OCI-LY7 (cell line): ENCODE measurements around the gene NCEH1. TPM values are rescaled to one million over a fixed set of nuclear protein-coding genes. Genes with fewer than 3 reads are reported as not detected.

ENCODE experiments used
- BruUV-seq: library from RNA; stranded (reverse); fragments of 400-500 nt; replicated peaks from 2 replicates; lab custom pipeline; 2021; lab: Mats Ljungman, UMichigan
- CTCF ChIA-PET: fragments of 300-600 bp; sonication (Branson Sonifier 250); formaldehyde crosslinking; loops from one replicate; lab custom pipeline; 2022; ENCODE audit warnings: antibody characterized with exemption; ENCODE audit not compliant: unreplicated experiment; lab: Charles Lee
- POLR2A ChIA-PET: fragments of 300-600 bp; sonication (Branson Sonifier 250); formaldehyde crosslinking; loops from one replicate; lab custom pipeline; 2022; ENCODE audit warnings: antibody characterized with exemption; lab: Charles Lee
- DNase-seq: peaks from one replicate; pipeline ENCODE4 v3.0.0-alpha.2; 2015; ENCODE audit warnings: low spot score
- H2AFZ ChIP-seq: fragments of 200-600 bp; sonication (generic), shearing (Covaris generic); 2 replicates; pipeline ENCODE4 v1.6.1; 2014; ENCODE audit warnings: mild to moderate bottlenecking, antibody characterized with exemption, low read length, moderate library complexity
- H3K27ac ChIP-seq: fragments of 200-600 bp; sonication (generic); 2 replicates; pipeline ENCODE4 v1.5.1; 2014; ENCODE audit warnings: mixed run types, low read depth, mild to moderate bottlenecking, moderate library complexity, low read length, inconsistent platforms; ENCODE audit not compliant: poor library complexity, severe bottlenecking
- H3K36me3 ChIP-seq: fragments of 200-600 bp; sonication (generic); 2 replicates; pipeline ENCODE4 v1.6.1; 2014; ENCODE audit warnings: mild to moderate bottlenecking, antibody characterized with exemption, low read length, moderate library complexity, mixed read lengths; ENCODE audit not compliant: insufficient read depth
- H3K4me1 ChIP-seq: fragments of 200-600 bp; sonication (generic); 2 replicates; pipeline ENCODE4 v1.5.1; 2014; ENCODE audit warnings: mild to moderate bottlenecking, low read length; ENCODE audit not compliant: insufficient read depth, poor library complexity, severe bottlenecking
- H3K4me2 ChIP-seq: fragments of 200-600 bp; sonication (generic); 2 replicates; pipeline ENCODE4 v1.6.1; 2014; ENCODE audit warnings: mild to moderate bottlenecking, low read length
- H3K4me3 ChIP-seq: fragments of 200-600 bp; sonication (generic); 2 replicates; pipeline ENCODE4 v1.5.1; 2014; ENCODE audit warnings: mild to moderate bottlenecking, low read depth, low read length; ENCODE audit not compliant: poor library complexity, severe bottlenecking
- H3K79me2 ChIP-seq: fragments of 200-600 bp; sonication (generic); 2 replicates; pipeline ENCODE4 v1.6.1; 2016; ENCODE audit warnings: low read depth, mild to moderate bottlenecking, low read length, moderate library complexity, mixed read lengths; ENCODE audit not compliant: insufficient read depth
- H3K9me2 ChIP-seq: fragments of 200-600 bp; sonication (generic); 2 replicates; pipeline ENCODE4 v1.6.1; 2016; ENCODE audit warnings: mild to moderate bottlenecking, low read length, mixed read lengths; ENCODE audit not compliant: insufficient read depth
- H3K9me3 ChIP-seq: fragments of 200-600 bp; sonication (generic); 2 replicates; pipeline ENCODE4 v1.6.1; 2014; ENCODE audit warnings: mild to moderate bottlenecking, mixed run types, low read length, mixed read lengths
- H4K20me1 ChIP-seq: fragments of 200-600 bp; sonication (generic); 2 replicates; pipeline ENCODE4 v1.6.1; 2014; ENCODE audit warnings: mild to moderate bottlenecking, antibody characterized with exemption, low read length, moderate library complexity, mixed read lengths; ENCODE audit not compliant: insufficient read depth
- CTCF ChIP-seq: fragments of 200-600 bp; sonication (generic); conservative IDR thresholded peaks from 2 replicates; pipeline ENCODE4 v1.5.1; 2014; ENCODE audit warnings: mild to moderate bottlenecking, antibody characterized with exemption, low read length, moderate library complexity, mixed read lengths
- EZH2phosphoT487 ChIP-seq: fragments of 200-600 bp; sonication (generic); IDR thresholded peaks from 2 replicates; pipeline ENCODE4 v1.6.1; 2018; ENCODE audit warnings: low read depth, borderline replicate concordance, mild to moderate bottlenecking, mixed run types, antibody characterized with exemption, low read length, moderate library complexity, mixed read lengths
- intact Hi-C: fragments of 100-400 bp; cut with micrococcal nuclease; formaldehyde crosslinking; loops from one replicate; pipeline ENCODE4 v1.10.0; 2022; ENCODE audit not compliant: unreplicated experiment
- total RNA-seq, 2 experiments: library from RNA; depleted of rRNA in 1 of 2; stranded (reverse); fragments of >200 nt in 1 of 2; shearing (Covaris generic) in 1 of 2; gene quantifications; 2 replicates each; pipeline ENCODE4 v1.2.3, GENCODE V29; 2014 to 2022

Gene NCEH1
- total RNA-seq, 2 experiments from 2014 or later: 2.7 to 8.2 TPM

- POLR2A ChIA-PET: interaction anchor here (0.6 to 1.5 kb wide), 4 partner anchors 13 to 81 kb away, joined by 3 read pairs; no protein-coding TSS in a partner anchor
- H3K27ac ChIP-seq: no peak overlapping the region
- no TSS peak for BruUV-seq
- CTCF ChIA-PET: interaction anchor here (0.7 kb wide), 1 partner anchor 28 kb away, joined by 4 read pairs; no protein-coding TSS in a partner anchor
- no peak overlapping the region for H3K4me2 ChIP-seq
- H3K79me2 ChIP-seq: no peaks in the 10 kb centered on the region
- intact Hi-C loops: no loop called here
- no peaks in the 10 kb centered on the region for H3K36me3 ChIP-seq
- H3K9me2 ChIP-seq: no peaks in the 10 kb centered on the region
- H2AFZ ChIP-seq: no peak overlapping the region
- H4K20me1 ChIP-seq: peaks cover 4% of the 10 kb centered on the region; the same call in 1 of the 2 replicates
- H3K4me3 ChIP-seq: no peak overlapping the region
- TF ChIP-seq EZH2phosphoT487: no peak
- no peak for TF ChIP-seq CTCF
- peaks cover 8% of the 10 kb centered on the region for H3K4me1 ChIP-seq
- DNase-seq: no peak
- H3K9me3 ChIP-seq: no peaks in the 10 kb centered on the region
Measured at GRCh38 chr3:172669021-172669420, 41.8 kb downstream of the NCEH1 start.

- intact Hi-C loops: loop anchor here (1.0 kb wide), 1 partner anchor 177 kb away; no protein-coding TSS in a partner anchor
- H3K27ac ChIP-seq: no peak overlapping the region
- H3K79me2 ChIP-seq: no peaks in the 10 kb centered on the region
- POLR2A ChIA-PET: interaction anchor here (0.6 to 1.1 kb wide), 3 partner anchors 14 to 1396 kb away, joined by 3 to 5 read pairs (median 4); no protein-coding TSS in a partner anchor
- no TSS peak for BruUV-seq
- H3K4me1 ChIP-seq: peaks cover 8% of the 10 kb centered on the region
- H2AFZ ChIP-seq: no peak overlapping the region
- CTCF ChIA-PET: no interaction called here
- H4K20me1 ChIP-seq: no peaks in the 10 kb centered on the region
- no peaks in the 10 kb centered on the region for H3K36me3 ChIP-seq
- TF ChIP-seq CTCF: peak; percentile 94
- no peak for TF ChIP-seq EZH2phosphoT487
- H3K9me3 ChIP-seq: no peaks in the 10 kb centered on the region
- H3K4me3 ChIP-seq: no peak overlapping the region
- peak; percentile 82 for DNase-seq
- H3K4me2 ChIP-seq: no peak overlapping the region
- no peaks in the 10 kb centered on the region for H3K9me2 ChIP-seq
Measured at GRCh38 chr3:172666873-172667694, 43.8 kb downstream of the NCEH1 start.
